Activated T-cell treated with anti-CD3 and anti-CD28 coated beads for 48 hours (primary cell): ENCODE data around the gene DNAH10.

Source experiments
- DNase-seq: peaks from one replicate; pipeline ENCODE4 v3.0.0-alpha.2; 2020; ENCODE audit warnings: low read depth

Gene DNAH10

DNA sequence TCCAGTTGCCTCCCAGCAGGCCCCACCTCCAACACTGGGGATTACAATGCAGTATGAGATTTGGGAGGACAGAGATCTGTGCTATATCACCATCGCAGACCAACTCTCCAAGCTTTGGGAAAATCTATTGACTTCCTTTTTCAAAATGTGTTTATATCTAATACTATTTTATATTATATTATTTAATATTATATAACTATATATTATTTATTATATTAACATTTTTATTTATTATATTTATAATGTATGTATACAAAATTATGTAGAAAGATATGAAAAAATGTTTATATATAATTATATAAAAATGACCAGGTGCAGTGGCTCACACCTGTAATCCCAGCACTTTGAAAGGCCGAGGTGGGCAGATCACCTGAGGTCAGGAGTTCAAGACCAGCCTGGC is 36.4 kb downstream of the DNAH10 start:
- DNase-seq: no peak

DNA sequence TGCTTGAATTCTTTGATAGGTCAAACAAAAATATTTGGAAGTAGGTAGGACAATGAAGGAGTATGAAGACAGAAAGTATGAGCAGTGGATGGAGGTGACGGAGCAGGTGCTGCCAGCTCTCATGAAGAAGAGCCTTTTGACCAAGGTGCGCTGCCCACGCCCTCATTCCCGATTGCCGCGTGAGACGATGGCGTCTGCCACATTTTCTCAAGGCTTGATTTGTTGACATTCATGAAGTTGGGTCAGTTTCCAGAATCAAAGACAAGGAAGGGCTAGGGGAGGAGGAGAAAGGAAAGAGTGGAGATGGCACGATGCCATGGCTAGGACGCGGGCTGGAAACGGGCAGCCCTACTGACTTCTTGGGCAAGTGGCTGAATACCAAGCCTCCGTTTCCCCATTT is 37.1 kb downstream of the DNAH10 start:
- no peak for DNase-seq

DNA sequence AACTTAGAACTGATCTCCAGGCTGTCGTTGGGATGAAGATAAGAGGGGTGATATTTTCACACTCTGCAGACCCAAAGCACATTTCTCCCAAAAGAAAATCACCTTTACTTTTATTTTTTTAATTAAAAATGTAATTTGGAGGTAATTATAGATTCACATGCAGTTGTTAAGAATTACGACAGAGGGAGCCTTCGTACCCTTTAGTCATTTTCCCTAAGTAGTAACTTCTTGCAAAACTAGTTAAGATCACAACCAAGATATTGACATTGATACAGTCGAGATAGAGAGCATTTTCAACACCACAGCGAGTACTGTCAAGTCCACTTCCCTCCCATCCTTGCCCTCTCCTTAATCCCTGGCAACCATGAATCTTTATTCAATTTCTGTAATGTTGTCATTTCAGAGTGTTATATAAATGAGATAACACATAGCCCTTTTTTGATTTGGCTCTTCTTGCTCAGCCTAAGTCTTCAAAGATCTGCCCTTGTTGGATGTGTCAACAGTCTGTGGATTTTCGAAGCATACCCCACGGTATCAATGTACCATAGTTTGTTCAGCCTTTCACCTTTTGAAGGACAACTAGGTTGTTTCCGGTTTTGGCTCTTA is 39.6 kb downstream of the DNAH10 start:
- no peak for DNase-seq

DNA sequence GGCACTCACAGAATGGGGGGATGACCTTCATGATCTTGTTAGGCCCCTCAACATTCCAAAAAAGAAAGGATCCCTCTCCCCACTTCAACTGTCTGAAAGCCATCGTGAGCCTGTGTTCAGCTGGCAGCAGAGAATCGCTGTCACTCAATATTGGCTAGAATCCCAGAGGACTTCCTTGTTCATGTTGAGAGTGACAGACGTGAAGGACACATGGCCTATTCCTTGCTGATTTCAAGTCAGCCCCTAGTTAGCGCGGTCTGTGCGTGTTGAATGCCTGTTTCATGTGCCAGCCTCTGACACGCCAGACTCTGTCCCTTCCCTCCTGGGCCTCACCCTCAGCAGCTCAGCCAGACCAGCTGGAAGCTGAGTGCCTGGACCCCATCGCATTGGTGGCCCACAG is 43.1 kb downstream of the DNAH10 start:
- no peak for DNase-seq

DNA sequence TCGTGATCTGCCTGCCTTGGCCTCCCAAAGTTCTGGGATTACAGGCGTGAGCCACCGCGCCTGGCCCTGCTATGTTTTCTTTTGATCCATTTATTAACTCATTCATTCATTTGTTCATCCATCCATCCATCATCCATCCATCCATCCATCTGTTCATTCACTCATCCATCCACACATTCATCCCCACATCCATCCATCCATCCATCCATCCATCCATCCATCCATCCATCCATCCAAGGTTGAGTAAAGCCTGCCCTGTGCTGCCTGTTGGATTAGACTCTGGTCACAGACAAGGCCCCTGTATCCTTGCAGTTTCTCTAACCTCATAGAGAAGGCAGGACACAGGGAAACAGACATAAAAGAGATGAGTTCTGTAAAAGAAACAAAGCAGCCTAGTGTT is 44.9 kb downstream of the DNAH10 start:
- DNase-seq: no peak

DNA sequence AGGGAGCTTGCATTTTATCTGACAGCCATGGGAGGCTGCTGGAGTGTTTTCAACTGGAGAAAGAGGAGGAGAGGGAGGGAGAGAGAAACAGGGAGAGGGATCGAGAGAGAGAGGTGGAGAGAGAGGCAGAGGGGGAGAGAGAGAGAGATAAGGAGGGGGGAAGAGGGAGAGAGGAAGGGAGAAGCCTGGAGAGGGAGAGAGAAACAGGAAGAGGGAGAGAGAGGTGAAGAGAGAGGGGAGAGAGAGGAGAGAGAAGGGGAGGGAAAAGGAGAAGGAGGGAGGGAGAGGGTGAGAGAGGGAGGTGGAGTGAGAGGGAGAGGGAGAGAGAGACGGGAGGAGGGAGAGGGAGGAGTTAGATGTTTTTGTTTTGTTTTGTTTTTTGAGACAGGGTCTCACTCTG is 45.6 kb downstream of the DNAH10 start:
- DNase-seq: no peak

DNA sequence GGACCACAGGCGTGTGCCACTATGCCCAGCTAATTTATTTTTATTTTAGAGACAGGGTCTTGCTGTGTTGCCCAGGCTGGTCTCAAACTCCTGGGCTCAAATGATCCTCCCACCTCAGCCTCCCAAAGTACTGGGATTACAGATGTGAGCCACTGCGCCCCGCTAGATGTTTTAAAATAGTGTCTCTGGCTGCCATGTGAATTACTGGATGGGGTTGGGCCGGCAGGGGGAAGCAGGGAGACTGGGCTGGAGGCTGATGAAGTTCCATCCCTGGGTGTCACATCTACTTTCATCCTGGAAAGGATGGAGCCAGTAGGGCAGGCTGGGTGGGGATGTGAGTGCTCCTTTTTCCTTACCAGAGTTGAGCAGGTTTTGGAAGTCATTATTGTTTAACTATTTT is 46.1 kb downstream of the DNAH10 start:
- no peak for DNase-seq

DNA sequence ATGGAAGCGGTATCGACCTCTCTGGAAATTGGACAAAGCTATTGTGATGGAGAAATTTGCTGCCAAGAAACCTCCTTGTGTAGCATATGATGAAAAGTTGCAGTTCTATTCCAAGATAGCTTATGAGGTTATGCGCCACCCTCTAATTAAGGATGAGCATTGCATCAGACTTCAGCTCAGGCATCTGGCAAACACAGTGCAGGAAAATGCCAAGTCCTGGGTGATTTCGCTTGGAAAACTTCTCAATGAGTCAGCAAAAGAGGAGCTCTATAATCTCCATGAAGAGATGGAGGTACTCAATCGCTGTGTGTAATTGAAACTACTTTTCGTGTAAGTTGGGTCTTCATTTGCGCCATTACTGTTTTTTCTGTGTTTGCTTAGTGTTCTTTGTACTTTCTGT is 51.2 kb downstream of the DNAH10 start:
- DNase-seq: no peak

DNA sequence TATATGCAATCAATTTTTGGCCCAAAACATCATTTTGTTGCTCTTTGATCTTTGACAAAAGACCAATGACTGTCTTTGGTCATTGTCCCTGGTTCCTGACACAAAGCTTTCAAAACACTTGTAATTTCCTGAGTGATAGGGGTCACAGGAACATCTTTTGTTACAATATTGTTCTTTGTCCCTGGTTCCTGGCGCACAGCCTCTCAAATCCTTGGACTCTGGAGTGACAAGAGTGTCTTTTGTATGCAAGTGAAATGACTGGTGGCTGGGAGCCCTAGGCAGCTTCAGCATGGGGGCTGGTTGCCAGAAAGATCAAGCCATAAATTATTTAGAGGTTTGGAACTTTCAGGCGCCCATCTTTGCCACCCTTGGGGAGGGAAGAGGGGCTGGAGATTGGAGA is 53.9 kb downstream of the DNAH10 start:
- DNase-seq: no peak

DNA sequence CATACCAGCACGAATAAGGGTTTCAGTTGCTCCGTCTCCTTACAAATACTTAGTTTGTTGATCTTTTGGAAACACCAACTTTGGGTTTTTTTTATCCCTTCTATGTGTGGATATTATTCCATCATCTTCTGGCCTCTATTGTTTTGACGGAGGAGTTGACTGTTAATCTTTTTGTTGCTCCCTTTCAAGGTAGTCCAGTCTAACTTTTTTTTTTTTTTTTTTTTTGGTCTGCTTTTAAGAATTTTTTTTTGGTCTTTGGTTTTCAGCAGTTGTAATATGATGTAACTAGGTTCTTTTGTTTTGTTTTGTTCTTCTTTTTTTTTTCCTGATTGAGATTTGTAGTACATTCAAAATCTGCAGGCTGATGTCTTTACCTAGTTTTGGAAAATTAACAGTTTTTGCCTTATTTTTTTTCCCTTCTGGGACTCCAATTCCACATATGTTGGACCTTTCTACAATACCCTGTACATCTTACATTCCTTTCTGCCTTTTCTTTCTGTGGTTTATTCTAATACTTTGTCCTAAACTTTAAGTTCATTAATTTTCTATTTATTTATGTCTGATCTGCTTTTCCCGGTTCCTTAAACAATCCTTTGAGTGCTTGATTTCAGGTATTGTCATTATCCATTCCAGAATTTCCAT is 54.9 kb downstream of the DNAH10 start:
- no peak for DNase-seq

DNA sequence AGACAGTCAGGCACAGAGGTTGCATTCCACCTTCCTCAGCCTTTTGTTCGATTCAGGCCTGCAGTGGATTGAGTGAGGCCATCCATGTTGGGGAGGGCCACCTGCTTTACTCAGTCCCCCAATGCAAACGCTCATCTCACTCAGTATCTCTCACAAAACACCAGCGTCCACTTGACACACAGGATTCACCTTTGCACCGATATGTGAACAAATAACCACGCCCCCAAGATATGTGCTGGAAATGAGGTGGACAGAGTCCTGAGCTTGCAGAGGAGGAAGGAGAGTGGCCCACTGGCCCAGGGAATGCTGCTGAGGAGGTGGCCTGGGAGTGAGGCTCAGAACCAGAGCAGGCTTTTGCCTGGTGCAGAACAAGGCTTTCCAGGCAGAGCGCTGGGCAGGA is 60.7 kb downstream of the DNAH10 start:
- DNase-seq: no peak

DNA sequence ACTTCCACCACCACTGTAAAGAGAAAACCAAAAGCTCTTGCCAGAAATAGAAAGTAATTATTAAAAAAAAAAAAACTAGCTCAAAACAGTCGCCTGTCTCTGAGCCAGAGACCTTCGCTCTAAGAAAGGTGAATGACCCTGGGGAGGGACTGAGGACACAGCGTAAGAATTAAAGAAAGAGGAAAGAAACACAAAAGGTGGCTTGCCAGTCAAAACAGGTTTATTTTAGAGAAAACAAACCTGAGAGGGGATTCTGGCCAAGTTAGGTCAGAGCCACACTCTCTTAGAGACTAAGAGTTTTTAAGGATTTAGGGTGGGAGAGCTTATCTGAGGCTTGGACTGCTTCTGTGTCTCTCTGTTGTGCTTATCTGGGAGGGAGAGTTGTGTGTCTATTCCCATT is 66.0 kb downstream of the DNAH10 start:
- no peak for DNase-seq

DNA sequence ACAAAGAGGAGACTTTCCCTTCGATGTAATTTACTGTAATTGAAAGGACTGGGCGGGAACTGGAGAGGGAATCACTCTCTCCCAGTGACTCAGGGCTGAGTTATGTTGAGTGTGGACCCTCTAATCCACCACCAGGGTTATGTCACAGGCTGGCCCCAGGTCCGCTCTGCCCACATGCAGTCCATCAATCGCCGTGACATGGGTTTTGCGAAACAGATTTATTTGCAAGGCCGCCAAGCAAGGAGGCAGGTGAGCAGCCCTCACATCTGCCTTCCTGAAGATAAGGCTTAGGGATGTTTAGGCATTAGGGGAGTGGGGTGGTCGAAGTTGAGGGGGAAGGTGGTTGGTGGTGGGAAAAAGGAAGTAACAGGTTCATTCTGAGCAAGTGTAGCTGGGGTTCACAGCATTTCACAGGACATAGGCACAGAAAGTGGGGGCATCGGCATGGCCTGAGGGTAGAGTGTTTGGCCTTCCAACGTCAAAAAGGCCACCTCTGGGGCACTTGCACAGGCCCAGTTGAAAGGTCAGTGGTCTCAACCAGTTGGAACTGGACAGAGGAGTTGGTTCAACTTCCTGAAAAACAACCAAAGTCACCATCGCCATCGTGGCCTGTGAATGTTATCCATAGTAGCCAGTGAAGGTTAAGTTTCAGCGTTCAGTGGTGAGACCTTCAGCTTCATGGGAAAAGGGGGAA is 66.9 kb downstream of the DNAH10 start:
- DNase-seq: no peak

DNA sequence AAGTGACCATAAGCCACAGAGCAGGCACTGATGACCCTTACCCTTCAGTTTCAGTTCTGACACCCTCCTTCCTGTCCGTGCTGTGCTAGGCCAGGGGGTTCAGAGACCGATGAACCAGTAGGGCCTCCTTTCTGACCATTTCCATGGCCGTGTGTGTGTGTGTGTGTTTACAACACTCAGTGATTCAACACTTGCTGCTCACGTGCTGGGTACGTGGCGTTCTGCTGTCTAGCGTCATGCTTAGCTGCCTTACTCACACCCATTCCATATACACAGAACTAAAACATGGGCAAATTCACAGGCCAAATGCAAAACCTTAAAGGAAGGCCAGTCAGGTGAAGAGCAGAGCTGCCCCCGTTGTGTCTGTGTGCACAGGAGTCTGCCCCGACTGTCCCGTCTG is 67.5 kb downstream of the DNAH10 start:
- DNase-seq: no peak

DNA sequence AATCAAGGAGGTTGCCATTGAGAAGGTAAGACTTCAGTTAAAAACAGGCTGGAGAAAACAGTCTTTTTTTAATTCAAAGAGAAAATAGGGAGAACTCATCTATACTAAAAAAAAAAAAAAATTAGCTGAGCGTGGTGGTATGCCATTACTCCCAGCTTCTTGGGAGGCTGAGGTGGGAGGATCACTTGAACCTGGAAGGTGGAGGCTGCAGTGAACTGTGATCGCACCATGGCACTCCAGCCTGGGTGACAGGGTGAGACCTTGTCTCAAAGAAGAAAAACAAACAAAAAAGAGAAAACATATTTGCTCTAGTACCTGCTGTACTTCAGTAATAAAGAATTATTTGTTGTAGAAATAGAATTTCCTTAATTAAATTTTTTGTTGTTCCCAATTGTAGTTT is 68.6 kb downstream of the DNAH10 start:
- no peak for DNase-seq

DNA sequence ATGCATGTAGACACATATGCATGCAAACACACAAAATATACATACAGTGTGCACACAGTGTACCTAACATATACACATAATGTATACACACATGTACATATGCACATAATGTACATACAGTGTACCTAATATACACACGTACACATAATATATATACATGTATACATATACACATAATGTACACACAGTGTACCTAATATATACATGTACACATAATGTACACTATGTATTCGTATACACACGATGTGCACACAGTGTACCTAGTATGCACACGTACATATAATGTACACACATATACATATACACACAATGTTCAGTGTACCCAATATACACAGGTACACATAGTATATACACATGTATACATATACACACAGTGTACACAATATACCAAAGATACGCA is 70.0 kb downstream of the DNAH10 start:
- no peak for DNase-seq

DNA sequence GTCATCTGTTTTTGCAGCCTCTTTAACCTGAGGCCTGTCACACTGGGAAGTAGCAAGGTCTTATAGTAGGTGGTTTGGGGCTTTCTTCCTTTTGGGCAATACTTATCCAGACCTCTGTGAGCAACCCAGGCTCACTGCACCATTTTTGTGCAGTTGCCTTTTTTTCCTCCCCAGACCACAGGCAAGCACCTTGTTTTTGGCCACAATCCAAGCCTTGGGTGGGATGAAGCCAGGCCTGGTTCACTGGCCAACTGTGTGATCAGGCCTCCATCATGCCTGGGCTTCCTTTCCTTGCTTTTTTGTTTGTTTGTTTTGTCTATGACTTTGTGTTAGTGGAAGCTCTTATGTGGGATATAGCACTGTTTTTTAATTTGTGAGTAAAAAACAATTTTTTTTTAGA is 71.7 kb downstream of the DNAH10 start:
- DNase-seq: no peak

DNA sequence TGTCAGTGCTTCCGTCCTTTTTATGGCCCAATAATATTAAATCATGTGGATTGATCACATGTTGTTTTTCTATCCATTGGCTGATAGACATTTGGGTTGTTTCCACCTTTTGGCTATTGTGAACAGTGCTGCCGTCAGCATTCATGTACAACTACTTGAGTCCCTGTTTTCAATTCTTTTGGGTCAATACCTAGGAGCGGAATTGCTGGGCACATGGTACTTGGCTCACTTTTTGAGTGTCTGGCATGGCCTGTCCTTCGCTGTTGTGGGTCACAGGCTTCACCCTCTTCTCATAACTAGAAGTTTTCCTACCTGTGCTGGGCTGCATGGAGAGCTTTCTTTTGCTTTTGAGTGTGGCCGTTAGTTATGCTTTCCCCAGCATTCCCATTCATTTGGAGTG is 72.7 kb downstream of the DNAH10 start:
- no peak for DNase-seq

DNA sequence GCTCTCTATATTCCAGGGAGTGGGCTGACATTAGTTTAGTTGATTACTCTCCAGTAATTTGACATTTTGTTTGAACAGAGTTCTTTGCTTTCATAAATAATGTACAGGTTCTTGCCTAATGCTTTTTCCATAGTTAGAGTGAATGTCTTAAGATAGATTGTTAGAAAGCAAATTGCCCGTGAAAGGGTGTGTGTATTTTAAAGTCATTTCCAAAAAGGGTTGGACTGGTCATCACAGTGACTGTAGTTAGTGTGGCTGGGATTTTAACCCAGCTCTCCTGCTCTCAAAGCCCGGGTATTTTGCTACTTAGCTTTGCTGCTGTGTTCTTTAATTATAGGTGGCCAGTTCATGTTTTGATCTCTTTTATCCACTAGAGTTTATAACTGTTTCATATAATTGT is 74.2 kb downstream of the DNAH10 start:
- no peak for DNase-seq

DNA sequence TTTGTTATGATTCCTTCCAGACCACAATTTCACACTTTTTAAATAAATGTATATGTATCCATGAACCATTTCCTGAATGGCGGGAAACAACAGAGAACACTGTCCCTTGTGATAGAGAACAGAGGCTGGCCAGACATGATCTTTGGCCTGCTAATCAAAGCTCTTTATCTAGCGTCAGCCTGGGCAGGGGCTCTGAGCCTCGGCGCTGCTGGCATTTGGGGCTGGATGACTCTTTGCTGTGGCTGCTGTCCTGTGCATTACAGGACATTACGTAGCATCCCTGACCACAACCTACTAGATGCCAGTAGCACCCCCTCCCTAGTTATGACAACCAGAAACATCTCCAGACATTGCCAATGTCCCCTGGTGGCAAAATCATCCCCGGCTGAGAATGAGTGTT is 77.7 kb downstream of the DNAH10 start:
- no peak for DNase-seq

DNA sequence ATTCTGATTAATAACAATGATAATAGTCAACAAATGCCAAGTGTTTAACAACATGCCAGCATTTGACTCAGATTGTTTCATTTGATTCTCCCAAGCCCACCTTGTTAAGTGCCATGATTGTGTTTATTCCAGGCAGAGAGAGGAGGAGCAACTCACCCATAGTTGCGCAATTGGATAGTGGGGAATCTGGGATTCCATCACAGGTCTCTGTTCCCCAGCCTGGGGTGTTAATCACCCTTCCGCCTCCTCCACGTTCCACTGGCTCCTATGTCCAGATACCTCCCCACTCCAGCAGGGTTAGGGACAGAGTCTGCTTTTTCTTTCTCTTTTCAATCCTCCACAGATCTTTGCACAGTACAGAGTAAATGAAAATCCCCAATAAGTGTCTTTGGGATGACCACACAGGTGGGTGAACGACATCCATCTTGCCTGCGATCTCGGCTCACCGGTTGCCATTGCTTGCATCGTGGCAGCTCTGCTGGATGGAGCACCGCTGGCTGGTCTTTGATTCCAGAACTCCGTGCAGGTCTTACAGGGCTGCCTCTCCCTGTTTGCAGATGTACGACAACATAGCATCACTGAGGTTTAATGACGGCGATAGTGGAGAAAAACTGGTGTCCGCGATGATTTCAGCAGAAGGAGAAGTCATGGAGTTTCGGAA is 78.8 kb downstream of the DNAH10 start:
- DNase-seq: no peak

DNA sequence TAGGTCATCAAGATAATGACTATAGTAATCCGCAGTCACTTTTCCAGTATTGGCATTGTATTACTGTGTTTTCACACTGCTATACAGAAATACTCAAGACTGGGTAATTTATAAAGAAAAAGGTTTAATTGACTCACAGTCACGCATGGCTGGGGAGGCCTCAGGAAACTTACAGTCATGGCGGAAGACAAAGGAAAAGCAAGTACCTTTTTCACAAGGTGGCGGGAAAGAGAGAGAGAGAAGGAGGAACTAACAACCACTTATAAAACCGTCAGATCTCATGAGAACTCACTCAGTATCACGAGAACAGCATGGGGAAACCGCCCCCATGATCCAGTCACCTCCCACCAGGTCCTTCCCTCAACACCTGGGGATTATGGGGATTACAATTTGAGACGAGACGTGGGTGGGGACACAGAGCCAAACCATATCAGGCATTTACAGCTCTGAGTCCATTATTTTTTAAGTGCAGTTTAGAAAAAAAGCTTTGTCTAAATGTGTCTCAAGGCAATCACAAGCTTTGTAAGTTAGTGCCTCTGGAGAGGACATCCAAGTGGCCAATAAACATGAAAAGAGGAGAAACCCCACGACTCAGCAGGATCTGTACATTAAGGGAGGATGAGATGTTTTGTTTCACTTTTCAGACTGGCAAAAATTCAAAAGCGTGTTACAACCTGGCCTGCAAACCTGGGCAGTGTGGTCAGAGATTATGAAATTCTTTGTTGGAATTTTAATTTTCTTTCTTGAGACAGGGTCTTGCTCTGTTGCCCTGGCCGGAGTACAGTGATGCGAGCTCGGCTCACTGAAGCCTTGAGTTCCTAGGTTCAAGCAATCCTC is 82.0 kb downstream of the DNAH10 start:
- no peak for DNase-seq
